Stimulated activated CD8-positive, alpha-beta memory T cell treated with anti-CD3 and anti-CD28 coated beads, Interleukin-4, amount 100 ng/mL, for 48 hours (primary cell): ENCODE measurements around the gene ZBTB7C.

ENCODE experiments used
- DNase-seq: peaks from one replicate; pipeline ENCODE4 v3.0.0-alpha.2; 2020

ZBTB7C gene

GRCh38 chr18:48387300-48387699 is 21.9 kb downstream of the ZBTB7C start:
- DNase-seq, result no peak

GRCh38 chr18:48385596-48385995 is 23.6 kb downstream of the ZBTB7C start:
- no peak for DNase-seq

- DNase-seq, result no peak
Observed at GRCh38 chr18:48376934-48377333, 32.2 kb downstream of the ZBTB7C start.

GRCh38 chr18:48376406-48376805 is 32.8 kb downstream of the ZBTB7C start:
- no peak for DNase-seq

- no peak for DNase-seq
Observed at GRCh38 chr18:48375150-48375800, 33.9 kb downstream of the ZBTB7C start.

GRCh38 chr18:48374423-48375149 is 34.6 kb downstream of the ZBTB7C start:
- no peak for DNase-seq

- no peak for DNase-seq
Observed at GRCh38 chr18:48371854-48372602, 37.2 kb downstream of the ZBTB7C start.

- no peak for DNase-seq
Observed at GRCh38 chr18:48367557-48367956, 41.6 kb downstream of the ZBTB7C start.

- DNase-seq, result no peak
Observed at GRCh38 chr18:48365965-48366364, 43.2 kb downstream of the ZBTB7C start.

GRCh38 chr18:48364146-48364545 is 45.0 kb downstream of the ZBTB7C start:
- DNase-seq, result no peak

GRCh38 chr18:48363175-48363574 is 46.0 kb downstream of the ZBTB7C start:
- DNase-seq, result no peak

- DNase-seq, result no peak
Observed at GRCh38 chr18:48361801-48362200, 47.4 kb downstream of the ZBTB7C start.

GRCh38 chr18:48360376-48361021 is 48.7 kb downstream of the ZBTB7C start:
- DNase-seq, result no peak

GRCh38 chr18:48359626-48360025 is 49.6 kb downstream of the ZBTB7C start:
- DNase-seq, result no peak

- DNase-seq, result no peak
Observed at GRCh38 chr18:48358868-48359267, 50.3 kb downstream of the ZBTB7C start.

GRCh38 chr18:48356909-48357631 is 52.1 kb downstream of the ZBTB7C start:
- no peak for DNase-seq

GRCh38 chr18:48356151-48356745 is 52.9 kb downstream of the ZBTB7C start:
- DNase-seq, result no peak

- DNase-seq, result no peak
Observed at GRCh38 chr18:48355276-48356115, 53.7 kb downstream of the ZBTB7C start.

GRCh38 chr18:48354746-48355260 is 54.4 kb downstream of the ZBTB7C start:
- DNase-seq, result no peak

GRCh38 chr18:48352051-48352755 is 57.0 kb downstream of the ZBTB7C start:
- no peak for DNase-seq
